ENCODE measurements around the gene TSHR.
A peak's percentile ranks its signal among the peaks of the same experiment; 100 is the strongest.
"Not testable (repeated sequence)": the region's sequence is repeated elsewhere in the genome, so short reads cannot be mapped to it uniquely, and the experiment has no call there.

Gene TSHR

GRCh38 chr14:81105961-81106360 lies 150.5 kb downstream of the TSHR start:
- DNase-seq, result no peak
- in situ Hi-C loops (cut with MboI; ENCODE audit: low pct_unique_long_range_greater_than_20kb, low sequenced_read_pairs), result no loop called here

- in situ Hi-C loops (cut with MboI; ENCODE audit: low pct_unique_long_range_greater_than_20kb, low sequenced_read_pairs), result no loop called here
Observed at GRCh38 chr14:81110186-81110585, 154.8 kb downstream of the TSHR start.

GRCh38 chr14:81113176-81113575 lies 157.8 kb downstream of the TSHR start:
- in situ Hi-C loops (cut with MboI; ENCODE audit: low pct_unique_long_range_greater_than_20kb, low sequenced_read_pairs), result no loop called here
- DNase-seq, result no peak

More at GRCh38 chr14:81110186-81110585, 154.8 kb downstream of the TSHR start:
- no peak for DNase-seq

GRCh38 chr14:81113945-81114820 lies 158.8 kb downstream of the TSHR start:
- in situ Hi-C loops (cut with MboI; ENCODE audit: low pct_unique_long_range_greater_than_20kb, low sequenced_read_pairs); DNase-seq: not testable (repeated sequence)

GRCh38 chr14:81120501-81120900 lies 165.1 kb downstream of the TSHR start:
- in situ Hi-C loops (cut with MboI; ENCODE audit: low pct_unique_long_range_greater_than_20kb, low sequenced_read_pairs), result no loop called here
- no peak for DNase-seq

- DNase-seq, result no peak
- in situ Hi-C loops (cut with MboI; ENCODE audit: low pct_unique_long_range_greater_than_20kb, low sequenced_read_pairs), result no loop called here
Observed at GRCh38 chr14:81122326-81122725, 166.9 kb downstream of the TSHR start.

- DNase-seq, result no peak
- in situ Hi-C loops (cut with MboI; ENCODE audit: low pct_unique_long_range_greater_than_20kb, low sequenced_read_pairs), result no loop called here
Observed at GRCh38 chr14:81123811-81124210, 168.4 kb downstream of the TSHR start.

GRCh38 chr14:81125536-81125935 lies 170.1 kb downstream of the TSHR start:
- in situ Hi-C loops (cut with MboI; ENCODE audit: low pct_unique_long_range_greater_than_20kb, low sequenced_read_pairs), result no loop called here
- DNase-seq, result no peak

- no peak for DNase-seq
- in situ Hi-C loops (cut with MboI; ENCODE audit: low pct_unique_long_range_greater_than_20kb, low sequenced_read_pairs), result no loop called here
Observed at GRCh38 chr14:81127785-81128184, 172.4 kb downstream of the TSHR start.

GRCh38 chr14:81129242-81129641 lies 173.8 kb downstream of the TSHR start:
- in situ Hi-C loops (cut with MboI; ENCODE audit: low pct_unique_long_range_greater_than_20kb, low sequenced_read_pairs), result no loop called here
- DNase-seq, result no peak

GRCh38 chr14:81132468-81132867 lies 177.0 kb downstream of the TSHR start:
- in situ Hi-C loops (cut with MboI; ENCODE audit: low pct_unique_long_range_greater_than_20kb, low sequenced_read_pairs), result no loop called here
- DNase-seq, result no peak

- no peak for DNase-seq
- in situ Hi-C loops (cut with MboI; ENCODE audit: low pct_unique_long_range_greater_than_20kb, low sequenced_read_pairs), result no loop called here
Observed at GRCh38 chr14:81133400-81133799, 178.0 kb downstream of the TSHR start.

- no peak for DNase-seq
Observed at GRCh38 chr14:81137316-81137715, 181.9 kb downstream of the TSHR start.

GRCh38 chr14:81138429-81138828 lies 183.0 kb downstream of the TSHR start:
- in situ Hi-C loops (cut with MboI; ENCODE audit: low pct_unique_long_range_greater_than_20kb, low sequenced_read_pairs), result no loop called here
- DNase-seq, result no peak

More at GRCh38 chr14:81137316-81137715, 181.9 kb downstream of the TSHR start:
- in situ Hi-C loops (cut with MboI; ENCODE audit: low pct_unique_long_range_greater_than_20kb, low sequenced_read_pairs), result no loop called here

GRCh38 chr14:81141426-81141825 lies 186.0 kb downstream of the TSHR start:
- no peak for DNase-seq
- in situ Hi-C loops (cut with MboI; ENCODE audit: low pct_unique_long_range_greater_than_20kb, low sequenced_read_pairs), result no loop called here

GRCh38 chr14:81143793-81144192 lies 188.4 kb downstream of the TSHR start:
- no peak for DNase-seq

GRCh38 chr14:81144824-81145603 lies 189.6 kb downstream of the TSHR start:
- in situ Hi-C loops (cut with MboI; ENCODE audit: low pct_unique_long_range_greater_than_20kb, low sequenced_read_pairs), result no loop called here
- no peak for DNase-seq

More at GRCh38 chr14:81143793-81144192, 188.4 kb downstream of the TSHR start:
- in situ Hi-C loops (cut with MboI; ENCODE audit: low pct_unique_long_range_greater_than_20kb, low sequenced_read_pairs), result no loop called here

GRCh38 chr14:81147140-81147897 lies 191.9 kb downstream of the TSHR start:
- in situ Hi-C loops (cut with MboI; ENCODE audit: low pct_unique_long_range_greater_than_20kb, low sequenced_read_pairs), result no loop called here
- DNase-seq, result peak; percentile 43

GRCh38 chr14:81148635-81149034 lies 193.2 kb downstream of the TSHR start:
- in situ Hi-C loops (cut with MboI; ENCODE audit: low pct_unique_long_range_greater_than_20kb, low sequenced_read_pairs), result no loop called here
- no peak for DNase-seq
